ENCODE results near the gene CERS6.
"Not testable (repeated sequence)": the region's sequence is repeated elsewhere in the genome, so short reads cannot be mapped to it uniquely, and the experiment has no call there.

CERS6 gene

DNA sequence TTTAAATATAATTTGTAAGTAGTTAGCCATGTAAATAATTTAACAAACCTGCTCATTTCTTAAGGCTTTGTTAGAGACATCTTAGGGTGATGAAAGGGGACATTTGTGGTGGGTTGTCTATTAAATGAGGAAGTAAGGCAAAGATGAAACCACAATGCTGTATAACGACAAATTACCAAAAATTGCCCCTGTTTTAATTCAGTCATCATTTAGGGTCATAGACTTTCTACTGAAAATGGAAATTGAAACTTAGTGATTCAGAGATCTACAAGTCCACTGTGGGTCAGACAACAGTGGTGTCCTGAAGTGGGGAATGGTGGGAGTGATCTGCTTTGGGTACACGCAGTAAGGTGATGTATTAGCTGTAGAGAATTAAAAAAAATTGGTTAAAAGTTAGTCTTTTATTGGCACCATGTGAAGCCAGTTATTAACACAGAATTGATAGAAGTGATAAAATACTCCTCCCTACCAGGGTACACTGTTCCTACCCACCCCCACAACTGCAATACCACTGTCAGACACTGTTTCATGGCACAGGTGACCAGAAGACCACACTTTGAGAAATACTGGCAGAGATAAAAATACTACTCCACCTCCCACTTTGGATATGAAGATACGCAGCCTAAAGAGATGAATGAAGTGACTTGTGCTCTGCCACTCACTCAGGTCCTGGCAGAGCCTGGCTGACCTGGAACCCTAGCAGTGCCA lies 13.4 kb downstream of the CERS6 start:
- DNase-seq: no peak

DNA sequence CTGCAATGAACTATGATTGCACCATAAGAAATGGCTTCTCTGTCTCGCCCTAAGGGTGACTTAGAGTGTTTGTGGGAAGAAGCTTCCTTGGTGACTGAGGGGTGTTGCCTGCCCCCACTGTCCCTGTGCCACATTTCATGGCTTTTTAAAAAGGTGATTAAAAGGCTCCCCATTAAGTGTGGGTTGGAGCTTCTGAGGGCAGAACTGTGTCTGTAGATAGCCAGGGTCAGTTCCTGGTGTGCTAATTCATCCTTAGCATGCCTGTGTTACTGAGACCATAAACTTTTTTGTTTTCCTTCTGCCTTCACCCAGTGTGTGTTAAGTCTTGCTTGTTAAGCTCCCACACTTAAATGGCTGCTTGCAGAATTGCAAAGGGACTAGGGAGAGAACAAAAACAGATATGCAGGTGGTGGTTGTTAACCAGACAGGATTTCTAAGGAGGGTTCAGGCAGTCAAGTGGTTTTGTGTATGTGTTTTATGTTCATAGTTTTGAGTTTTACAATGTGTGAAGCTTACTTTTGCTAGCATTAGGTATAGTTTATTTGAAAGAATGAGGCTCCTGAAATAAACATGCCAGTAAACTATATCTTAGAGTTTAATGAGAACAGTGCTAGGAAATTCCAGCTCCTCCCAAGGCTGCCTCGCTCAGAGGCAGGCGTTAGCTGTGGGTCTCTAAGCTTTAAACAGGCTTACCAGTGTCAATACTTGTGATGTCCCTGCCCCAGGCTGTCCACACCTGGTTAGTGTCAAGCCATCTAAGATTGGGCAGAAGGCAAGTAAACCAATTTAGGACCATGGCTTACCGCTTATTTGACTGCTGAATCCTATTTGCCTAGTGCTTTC lies 14.5 kb downstream of the CERS6 start:
- DNase-seq: peak; percentile 66

DNA sequence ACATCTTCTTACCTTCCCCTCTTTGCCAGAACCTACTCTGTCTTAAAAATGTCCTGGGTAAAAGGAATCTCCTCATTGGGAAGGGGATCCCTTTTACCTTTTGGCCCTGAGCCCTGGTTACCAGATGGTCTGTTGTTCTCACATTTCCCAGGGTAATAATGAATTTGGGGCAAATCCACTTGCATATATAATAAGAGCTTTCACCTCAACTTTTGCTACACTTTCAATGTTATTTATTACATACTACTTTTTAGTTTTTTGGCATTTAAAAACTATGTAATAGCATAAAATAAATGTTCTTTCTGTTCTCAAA lies 15.0 kb downstream of the CERS6 start:
- DNase-seq: peak; percentile 92

DNA sequence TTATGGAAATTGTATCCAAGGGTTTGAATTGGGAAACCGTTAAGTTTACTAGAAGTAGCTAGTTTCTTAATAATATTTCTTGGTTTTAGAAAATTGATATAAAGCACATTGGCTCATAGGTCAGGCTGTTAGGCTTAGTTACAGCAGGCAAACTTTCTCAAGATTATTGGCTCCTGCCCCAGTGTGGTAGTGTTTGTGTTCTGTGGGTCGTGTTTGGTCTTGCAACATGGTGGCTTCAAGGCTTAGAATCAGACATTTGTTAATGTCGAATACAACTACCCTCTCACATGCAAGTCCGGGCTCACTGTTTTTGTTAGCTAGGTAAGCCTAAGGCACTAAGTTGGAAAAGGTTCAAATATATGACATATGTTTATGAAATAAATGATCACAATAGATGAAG lies 19.6 kb downstream of the CERS6 start:
- no peak for DNase-seq

DNA sequence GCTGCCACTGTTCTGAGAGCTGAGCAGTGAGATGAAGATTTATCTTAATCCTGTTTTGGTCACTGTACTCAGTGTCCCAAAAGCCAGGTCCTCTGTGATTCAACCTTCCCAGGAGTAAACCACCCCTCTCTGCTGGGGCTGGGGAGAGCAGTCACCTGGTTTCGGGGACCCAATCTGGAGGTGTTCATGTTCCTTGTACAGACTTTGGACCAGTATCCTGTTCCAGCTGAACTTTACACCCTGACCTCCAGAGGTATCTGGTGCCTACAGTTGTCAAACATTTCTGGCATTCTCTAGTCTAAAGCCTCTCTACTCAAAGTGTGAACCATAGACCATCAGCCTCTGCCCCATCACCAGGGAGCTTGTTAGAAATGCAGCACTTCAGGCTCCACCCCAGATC lies 22.1 kb downstream of the CERS6 start:
- DNase-seq: no peak

DNA sequence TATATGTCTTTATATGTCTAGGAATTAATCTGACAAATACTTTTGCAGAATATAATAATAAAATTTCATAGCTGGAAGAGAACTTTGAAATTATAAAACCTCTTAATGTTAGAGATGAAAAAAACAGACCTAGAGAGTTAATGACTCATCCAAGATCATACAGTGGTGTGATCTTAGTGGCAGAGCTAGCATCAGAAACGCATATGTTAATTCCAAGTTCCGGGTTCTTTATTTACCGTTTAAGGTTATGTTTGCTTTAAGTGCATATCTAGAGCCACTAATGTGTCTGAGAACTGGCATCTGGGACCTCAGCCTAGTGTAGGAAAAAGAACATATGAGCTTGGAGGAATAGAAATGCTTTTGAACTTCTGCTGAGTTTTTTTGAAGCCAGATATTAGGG lies 24.3 kb downstream of the CERS6 start:
- DNase-seq: no peak

DNA sequence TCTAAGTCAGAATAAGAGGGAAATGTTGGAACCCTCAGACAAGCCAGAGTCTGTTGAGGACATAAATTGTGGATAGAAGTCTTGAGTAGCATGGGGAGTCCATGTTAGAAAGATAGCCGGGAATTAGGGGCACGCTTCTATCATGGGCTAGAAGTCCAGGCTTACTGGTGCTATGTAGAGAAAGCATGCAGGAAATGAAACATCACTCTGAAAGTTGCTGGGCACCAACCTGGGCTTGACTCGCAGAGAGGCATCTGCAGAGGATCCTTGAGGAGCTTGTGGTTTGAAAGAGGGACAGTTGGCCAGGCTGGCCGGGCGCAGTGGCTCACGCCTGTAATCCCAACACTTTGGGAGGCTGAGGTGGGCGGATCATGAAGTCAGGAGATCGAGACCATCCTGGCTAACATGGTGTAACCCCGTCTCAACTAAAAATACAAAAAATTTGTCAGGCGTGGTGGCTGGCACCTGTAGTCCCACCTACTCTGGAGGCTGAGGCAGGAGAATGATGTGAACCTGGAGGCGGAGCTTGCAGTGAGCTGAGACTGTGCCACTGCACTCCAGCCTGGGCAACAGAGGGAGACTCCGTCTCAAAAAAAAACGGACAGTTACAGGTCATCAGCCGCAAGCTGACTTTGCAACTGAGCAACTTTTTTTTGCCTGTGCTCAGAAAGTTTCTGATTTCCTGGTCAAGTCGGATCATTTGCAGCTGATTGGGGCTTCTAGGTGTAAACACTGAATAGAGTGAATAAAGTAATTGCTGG lies 24.9 kb downstream of the CERS6 start:
- DNase-seq: no peak

DNA sequence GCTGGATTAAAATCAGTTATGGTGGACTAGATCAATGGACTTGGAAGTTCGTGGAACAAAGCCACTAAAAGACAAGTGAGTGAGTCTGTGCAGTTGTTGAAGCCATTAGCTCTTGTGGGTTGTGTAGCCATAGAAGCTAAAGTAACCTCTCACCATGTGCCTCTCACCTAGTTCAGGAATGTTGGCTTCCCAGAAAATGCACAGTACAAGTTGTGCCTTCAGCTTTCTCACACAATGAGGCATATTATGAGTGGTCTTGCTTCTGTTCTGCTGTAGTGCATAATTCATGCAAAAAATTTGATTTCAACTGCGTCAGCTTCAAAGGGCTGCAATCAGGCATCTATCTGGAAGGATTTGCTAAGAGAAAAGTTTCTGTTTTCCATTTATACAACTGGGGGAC lies 26.2 kb downstream of the CERS6 start:
- DNase-seq: no peak

DNA sequence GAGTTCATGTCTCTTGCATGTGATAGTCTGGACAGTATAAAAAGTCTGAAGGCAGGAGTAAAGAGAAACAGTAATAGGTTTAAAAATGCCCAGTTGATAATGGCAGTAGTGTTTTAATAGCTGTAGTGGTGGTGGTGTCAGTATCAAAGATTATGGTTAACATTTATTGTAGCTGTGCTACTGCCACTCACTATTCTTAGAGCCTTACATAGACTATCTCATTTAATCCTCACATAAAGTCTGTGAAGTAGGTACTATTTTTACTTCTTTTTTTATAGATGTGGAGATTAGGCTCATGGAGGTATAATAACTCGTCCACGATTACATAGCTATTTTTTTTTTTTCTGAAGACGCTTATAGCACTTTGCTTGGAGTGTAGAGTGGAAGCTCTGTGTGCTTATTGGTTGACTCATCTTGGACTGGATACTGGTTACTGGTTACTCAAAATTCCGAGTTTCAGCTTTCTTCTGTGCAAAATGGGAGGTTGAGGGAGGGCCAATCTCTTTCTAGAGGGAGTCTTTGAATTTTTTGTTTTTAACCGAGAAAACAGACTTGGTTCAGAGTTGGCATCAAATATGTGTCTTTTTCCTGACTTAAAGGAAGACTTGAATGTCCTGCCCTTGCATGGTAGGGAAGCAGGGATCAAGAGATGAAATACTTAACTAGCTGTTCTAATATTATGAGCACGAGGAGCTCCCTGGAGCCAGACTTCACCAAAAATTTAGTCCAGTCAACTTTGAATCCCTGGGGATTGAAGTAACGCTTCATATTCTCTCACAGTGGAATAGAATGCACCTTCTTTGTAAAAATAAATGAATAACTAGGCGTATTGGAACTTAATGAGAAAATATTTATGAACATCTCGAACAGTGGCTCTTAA lies 27.1 kb downstream of the CERS6 start:
- no peak for DNase-seq

DNA sequence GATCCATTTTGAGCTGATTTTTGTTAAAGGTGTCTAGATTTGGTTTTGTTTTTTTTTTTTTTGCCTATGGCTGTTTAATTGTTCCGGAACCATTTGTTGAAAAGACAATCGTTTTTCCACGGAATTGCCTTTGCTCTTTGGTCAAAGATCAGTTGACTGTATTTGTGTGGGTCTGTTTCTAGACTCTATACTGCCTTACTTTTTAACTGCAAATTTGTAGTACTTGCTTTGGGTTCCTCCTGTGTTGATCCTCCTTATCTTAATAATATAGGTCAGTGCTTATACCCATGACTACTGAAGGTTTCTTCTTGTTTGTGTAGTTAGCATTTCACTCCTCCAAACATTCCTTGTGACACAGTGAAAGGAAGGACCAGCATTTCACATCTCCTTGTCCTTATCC lies 30.4 kb downstream of the CERS6 start:
- DNase-seq: no peak

DNA sequence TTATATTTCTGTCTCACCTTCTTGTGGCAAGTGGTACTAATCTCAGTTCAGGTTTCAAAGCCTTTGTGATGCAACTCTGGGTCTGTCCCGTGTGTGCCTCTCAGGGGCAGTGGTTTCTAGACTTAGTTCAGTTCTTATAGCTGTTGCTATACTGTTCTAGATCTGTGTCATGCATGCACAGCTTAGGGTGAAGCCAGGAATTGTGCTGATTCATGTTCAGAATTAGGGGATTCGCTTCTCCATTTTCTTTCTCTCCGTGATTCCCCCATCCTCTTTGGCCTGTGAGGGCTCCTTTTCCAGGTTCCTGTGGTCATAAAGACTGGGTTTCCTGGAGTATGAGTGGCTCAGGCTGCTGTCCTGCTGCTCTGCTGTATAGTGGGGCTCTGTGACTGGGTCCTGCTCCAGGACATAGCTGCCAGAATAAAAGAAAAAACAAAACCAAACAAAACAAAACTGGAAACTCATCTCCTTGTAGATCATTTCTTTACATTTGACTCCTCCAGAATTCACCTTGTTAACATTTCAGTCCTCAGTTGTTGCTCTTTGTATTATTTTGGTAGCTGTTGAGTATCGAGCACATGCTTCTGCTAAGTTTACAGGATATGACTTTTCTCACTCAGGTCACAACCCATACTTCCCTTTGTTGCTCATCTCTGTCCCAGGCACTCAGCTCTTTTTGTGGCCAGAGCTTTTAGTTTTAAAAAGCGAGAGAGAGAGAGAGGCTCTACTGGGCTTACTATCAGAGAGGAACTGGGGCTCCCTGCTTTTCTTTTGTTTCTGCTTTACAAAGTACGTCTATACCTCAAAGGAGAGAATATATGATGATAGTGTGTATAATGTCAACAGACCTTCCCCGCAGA lies 34.2 kb downstream of the CERS6 start:
- no peak for DNase-seq

DNA sequence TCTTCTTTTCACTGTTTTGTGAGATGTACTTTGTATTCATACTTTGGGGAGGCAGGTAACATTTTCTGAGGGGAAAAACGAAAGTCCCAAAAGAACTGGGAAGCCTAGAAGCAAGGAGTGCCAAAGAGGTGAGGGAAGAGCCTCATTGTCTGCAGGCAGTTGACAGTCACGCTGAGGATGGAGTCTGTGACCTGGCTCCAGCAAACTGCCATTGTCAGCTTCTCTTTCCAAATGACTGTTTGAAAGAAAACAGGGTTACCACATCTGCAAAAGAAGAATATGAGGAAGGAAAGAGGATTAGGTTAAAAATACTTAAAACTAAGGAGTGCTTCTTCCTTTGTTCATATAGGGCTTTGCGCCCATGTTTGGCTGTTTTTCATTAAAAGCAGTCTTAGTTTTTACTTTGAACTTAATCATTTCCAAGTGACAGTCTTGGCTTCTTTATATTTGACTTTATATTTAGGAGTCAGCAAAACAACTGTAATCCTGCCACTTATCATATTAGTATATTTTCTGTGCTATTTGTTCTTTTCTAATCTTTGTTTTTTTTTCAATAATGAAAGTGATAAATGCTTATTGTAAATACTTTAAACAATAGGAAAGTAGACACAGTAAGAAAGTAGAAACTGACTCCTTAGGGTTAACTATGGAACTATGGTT lies 35.0 kb downstream of the CERS6 start:
- no peak for DNase-seq

DNA sequence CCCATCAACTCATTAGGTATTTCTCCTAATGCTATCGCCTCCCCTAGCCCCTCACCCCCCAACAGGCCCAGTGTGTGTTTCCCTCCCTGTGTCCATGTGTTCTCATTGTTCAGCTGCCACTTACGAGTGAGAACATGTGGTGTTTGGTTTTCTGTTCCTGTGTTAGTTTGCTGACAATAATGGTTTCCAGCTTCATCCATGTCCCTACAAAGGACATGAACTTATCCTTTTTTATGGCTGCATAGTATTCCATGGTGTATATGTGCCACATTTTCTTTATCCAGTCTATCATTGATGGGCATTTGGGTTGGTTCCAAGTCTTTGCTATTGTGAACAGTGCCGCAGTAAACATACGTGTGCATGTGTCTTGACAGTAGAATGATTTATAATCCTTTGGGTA lies 35.7 kb downstream of the CERS6 start:
- not testable (repeated sequence) for DNase-seq

DNA sequence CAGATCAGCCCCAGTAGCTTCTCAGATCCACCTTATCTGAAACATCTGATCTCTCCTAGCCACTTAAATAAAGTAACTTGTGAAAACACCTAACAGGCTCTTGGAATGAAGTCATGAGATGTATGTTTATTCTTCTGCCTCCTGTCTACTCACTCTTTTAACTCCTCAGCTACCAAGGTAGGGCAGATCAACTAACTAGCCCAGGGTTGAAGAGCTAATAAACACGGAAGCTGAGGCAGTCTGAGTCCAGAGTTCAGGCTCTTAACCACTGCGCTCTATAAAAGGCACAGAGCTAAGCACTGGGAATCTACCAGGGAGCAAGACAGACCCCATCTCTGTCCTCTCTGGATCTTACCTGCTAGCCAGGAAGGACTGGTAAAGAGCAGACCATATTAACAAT lies 37.1 kb downstream of the CERS6 start:
- not testable (repeated sequence) for DNase-seq

DNA sequence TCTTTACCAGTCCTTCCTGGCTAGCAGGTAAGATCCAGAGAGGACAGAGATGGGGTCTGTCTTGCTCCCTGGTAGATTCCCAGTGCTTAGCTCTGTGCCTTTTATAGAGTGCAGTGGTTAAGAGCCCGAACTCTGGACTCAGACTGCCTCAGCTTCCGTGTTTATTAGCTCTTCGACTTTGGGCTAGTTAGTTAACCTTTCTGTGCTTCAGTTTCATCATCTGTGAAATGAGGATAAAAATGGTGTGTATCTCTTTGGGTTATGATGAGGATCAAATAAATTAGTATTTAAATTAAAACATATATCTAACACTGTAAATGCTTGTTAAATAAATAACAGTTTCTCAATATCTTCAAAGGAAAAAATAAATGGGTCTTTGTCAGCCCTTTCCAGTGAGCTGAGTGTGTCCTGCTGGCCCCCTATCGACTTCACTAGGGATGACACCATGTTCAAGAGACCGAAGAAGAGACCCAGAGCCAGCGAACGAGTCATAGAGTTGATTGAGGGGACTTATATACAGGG lies 38.2 kb downstream of the CERS6 start:
- DNase-seq: no peak

DNA sequence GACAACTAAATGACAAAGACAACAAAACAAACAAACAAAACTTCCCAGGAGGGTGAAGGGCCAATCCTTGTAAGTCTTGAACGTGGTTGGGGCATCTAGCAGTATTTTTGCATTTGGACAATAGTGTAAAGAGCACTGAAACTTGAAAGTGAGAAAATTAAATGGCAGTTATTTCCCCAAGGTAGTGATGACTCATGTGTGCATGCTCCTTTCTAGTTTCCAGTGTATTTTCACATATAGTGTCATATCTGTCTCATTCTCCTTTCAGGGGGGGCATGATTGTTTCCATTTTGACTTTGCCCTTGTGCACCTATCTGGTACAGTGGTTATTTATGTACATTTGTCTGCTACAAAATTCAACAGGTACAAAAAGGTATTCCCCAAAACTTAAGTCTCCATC lies 39.5 kb downstream of the CERS6 start:
- DNase-seq: no peak

DNA sequence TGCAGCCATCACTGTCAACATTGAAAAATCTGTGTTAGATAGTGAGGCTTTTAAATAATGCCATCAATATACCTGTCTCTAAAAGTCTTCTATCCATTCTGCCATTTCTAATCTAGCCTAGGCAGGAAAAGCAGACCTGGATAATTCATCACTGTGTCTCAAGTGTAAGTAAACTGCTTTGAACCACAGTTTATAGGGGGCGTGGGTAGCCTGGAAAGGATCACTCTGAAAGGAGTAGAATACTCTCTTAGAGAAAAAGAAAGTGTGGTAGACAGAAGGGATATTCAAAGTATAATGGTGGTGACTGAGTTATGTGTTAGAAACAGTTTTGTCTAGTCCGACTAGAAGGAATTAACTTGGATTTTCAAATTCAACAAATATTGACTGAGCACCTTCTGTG lies 40.8 kb downstream of the CERS6 start:
- no peak for DNase-seq

DNA sequence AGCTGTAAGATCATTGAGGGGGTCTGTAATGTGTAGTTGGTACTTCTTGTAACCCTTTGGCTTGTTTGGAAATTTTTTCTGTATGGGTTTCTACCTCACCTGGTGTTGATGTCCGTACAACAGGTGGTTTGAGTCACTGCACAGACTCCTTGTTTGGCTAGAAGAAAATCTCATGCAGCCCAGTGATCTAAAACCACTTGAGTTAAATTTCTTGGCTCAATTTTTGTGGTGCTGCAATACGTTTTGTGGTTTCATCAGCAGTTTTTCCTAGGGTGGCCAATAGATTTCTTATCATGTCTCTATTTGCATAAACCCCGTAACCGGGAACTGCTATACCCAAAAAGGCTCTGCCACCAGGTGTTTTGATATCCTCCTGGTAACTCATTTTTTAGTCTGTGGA lies 43.4 kb downstream of the CERS6 start:
- DNase-seq: no peak

DNA sequence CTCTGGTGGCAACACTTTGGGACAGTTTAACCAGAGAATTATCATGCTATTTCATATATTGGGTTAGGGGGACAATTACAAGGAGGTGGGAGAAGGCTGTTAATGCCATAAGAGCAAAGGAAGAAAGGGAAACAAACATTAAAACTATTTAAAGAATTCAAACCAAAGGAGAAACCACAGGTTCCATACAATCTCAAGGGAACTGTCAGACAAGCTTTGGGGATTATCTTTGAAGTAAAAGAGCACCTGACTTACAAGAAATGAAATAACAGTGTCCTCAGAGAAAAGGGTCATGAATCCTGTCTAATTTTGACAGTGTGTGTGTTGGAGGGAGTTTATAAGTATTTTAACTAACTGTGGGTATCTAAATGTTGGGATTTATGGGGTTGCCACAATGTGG lies 44.4 kb downstream of the CERS6 start:
- DNase-seq: no peak

DNA sequence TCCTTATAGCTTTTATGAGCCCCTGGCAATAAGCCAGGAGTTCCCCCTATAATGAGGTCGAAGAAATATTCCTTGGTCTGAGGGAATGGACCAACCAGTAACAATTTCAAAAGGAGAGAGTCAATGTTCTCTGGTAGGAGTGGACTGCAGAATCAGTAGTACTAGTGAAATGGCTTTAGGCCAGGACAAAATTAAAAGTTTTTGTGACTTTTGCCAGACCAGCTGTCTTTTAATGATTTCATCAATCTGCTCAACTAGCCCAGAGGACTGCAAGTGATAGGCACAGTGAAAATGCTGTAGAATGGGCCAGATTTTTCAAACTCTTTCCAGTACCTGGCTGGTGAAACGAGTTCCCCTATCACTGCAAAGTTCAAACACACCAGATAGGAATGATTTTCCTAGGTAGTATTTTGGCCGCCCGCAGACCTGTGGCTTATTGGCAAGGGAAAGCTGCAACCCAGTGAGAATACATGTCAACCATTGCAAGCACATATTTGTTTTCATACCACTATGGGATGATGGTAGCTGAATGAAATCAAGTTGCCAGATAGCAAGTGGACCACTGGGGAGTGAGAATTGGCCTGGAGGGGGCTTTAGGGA lies 45.5 kb downstream of the CERS6 start:
- DNase-seq: no peak

DNA sequence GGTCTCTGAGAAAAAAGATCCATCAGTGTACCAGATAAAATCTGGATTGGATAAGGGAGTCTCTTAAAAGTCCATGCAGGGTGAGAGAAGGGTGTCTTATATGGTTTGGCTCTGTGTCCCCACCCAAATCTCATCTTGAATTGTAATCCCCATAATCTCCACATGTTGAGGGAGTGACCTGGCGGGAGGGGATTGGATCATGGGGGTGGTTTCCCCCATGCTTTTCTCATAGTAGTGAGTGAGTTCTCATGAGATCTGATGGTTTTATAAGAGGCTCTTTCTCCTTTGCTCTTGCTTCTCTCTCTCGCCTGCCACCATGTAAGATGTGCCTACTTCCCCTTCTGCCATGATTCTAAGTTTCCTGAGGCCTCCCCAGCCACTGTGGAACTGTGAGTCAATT lies 46.8 kb downstream of the CERS6 start:
- DNase-seq: not testable (repeated sequence)
